ENCODE results near the gene TRIM40. TPM values are rescaled to one million over a fixed set of nuclear protein-coding genes. Genes with fewer than 3 reads are reported as not detected.

The TRIM40 gene
- total and polyA plus RNA-seq, 3 donors from 2014 or later, result 0.19 to 7.5 (median 0.79) TPM

DNA sequence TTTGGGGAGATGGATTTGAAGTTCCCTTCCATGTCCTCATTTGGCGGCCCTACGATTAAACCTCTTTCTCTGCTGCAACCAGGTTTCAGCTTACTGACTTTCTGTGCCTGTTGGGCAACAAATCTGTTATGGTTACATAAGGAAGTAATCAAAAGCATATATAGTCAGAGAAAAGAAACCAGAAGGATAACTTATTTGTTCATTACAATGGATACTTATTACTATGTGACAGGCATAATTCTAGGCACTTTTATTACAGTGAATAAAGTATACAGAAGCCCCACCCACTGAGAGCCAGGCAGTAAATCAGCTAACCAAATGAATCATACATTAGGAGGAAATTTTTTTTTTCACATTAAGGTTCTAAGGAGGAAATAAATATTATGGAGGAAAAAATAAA lies 13.4 kb upstream of the TRIM40 start:
- Histone ChIP-seq H3K4me1 (no peaks in the 10 kb centered on the region), H3K4me3 (no peak overlapping the region), H3K36me3 (ENCODE audit: low read depth, missing control alignments) (no peaks in the 10 kb centered on the region), H3K9me3 (no peaks in the 10 kb centered on the region), H3K27ac (no peak overlapping the region), H3K27me3 (no peaks in the 10 kb centered on the region)
- intact Hi-C loops (cut with DNase I; ENCODE audit: low total_unique reads), result no loop called here
- WGBS, 2 donors, result 39 to 62% methylated on average over 2 of the region's 2 CpGs
- DNase-seq, result no peak
- no peak for TF ChIP-seq POLR2A (IDR thresholded peaks at IDR 0.05)
- TF ChIP-seq, protein P1, sequence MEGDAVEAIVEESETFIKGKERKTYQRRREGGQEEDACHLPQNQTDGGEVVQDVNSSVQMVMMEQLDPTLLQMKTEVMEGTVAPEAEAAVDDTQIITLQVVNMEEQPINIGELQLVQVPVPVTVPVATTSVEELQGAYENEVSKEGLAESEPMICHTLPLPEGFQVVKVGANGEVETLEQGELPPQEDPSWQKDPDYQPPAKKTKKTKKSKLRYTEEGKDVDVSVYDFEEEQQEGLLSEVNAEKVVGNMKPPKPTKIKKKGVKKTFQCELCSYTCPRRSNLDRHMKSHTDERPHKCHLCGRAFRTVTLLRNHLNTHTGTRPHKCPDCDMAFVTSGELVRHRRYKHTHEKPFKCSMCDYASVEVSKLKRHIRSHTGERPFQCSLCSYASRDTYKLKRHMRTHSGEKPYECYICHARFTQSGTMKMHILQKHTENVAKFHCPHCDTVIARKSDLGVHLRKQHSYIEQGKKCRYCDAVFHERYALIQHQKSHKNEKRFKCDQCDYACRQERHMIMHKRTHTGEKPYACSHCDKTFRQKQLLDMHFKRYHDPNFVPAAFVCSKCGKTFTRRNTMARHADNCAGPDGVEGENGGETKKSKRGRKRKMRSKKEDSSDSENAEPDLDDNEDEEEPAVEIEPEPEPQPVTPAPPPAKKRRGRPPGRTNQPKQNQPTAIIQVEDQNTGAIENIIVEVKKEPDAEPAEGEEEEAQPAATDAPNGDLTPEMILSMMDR (IDR thresholded peaks at IDR 0.05), result no peak

DNA sequence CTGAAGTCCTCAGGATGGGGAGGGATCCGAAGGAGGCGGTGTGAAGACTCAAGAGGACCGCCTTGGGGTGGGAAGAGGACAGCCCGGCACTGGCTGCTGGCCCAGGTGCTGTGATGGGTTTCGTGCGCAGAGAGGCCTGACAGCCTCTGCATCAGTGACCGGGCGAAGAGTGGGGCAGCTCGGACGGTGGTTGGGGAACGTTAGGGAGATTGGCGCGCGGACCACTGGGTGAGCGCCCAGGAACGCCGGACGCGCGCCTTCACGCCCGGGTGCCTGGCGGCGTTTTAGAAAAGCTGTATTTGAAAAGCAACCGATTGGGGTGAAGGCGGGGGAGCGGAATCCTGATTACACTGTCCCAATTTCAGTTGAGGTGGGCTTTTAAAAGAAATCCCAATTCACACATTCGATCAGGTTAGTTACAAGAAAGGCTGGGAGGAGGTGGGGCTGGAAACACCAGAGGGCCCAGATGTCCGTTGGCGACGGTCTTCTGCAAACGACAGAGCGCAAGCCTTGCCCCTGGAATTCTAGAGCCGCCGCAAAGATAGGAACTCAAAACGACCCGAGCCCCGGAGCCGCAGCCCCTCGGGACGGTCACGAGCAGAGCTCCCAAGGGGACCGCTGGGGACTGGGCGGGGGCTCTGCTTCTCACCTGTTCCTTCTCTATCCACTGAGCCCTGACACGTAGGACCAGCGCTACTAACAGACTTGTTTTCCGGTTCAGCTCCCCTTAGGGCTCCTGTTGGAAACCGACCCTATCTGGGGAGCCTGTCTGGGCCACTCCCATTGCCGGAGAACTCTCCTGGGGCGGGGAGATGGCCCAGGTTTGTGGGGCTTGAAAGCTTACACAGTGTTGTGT lies 8.5 kb upstream of the TRIM40 start:
- TF ChIP-seq POLR2A (IDR thresholded peaks at IDR 0.05), result no peak
- TF ChIP-seq, protein P1 (IDR thresholded peaks at IDR 0.05), result no peak
- Histone ChIP-seq H3K27me3 (no peaks in the 10 kb centered on the region), H3K4me1 (peaks cover 12% of the 10 kb centered on the region), H3K36me3 (ENCODE audit: low read depth, missing control alignments) (no peaks in the 10 kb centered on the region), H3K4me3 (peak overlapping the region; percentile 23 to 51), H3K9me3 (no peaks in the 10 kb centered on the region), H3K27ac (no peak overlapping the region)
- intact Hi-C loops (cut with DNase I; ENCODE audit: low total_unique reads), result no loop called here
- peak; percentile 32 for DNase-seq
- WGBS, 2 donors, result 6 to 9% methylated on average over 50 of the region's 50 CpGs

DNA sequence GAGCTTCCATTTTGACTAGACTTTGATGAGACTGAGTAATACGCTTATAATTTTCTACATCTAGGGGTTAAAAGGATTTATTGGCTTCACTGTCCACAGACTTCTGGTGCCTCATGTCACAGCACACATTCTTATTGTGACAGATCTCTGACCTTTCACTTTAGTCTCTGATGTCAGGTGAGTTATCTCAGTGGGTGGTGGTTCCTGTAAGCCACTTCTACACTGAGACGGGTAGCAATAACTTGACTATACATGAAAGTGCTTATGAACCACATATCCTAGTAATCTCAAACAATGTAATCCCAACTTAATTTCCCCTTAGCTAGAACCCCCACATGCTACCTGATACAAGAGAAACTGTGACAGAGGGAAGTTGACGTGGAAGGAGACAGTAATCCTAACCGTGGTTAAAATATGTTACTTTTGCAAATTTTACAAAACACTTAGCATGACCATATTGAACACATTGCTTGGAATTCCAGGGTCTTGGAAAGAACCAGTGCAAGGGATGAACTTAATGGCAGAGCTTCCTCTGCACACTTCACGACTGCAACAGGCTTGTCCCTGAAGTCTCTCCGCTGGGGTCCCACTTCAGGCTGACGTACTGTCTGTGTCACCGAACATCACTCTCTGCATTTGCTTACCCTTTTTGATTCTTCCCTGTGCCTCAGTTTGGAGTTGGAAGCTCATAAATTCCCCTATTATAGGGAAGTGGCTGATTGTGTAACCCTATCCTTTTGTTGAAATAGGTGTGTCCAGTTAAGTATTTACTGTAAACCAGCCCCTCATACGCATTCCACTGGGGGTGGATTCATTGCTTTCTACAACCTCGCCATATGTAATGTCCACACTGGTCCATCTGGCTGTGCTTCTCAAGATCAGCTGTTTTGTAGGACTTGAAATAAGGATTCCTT lies 6.4 kb upstream of the TRIM40 start:
- no peak for DNase-seq
- Histone ChIP-seq H3K9me3 (no peaks in the 10 kb centered on the region), H3K4me3 (no peak overlapping the region), H3K27me3 (no peaks in the 10 kb centered on the region), H3K36me3 (ENCODE audit: low read depth, missing control alignments) (no peaks in the 10 kb centered on the region), H3K4me1 (peaks cover 15% of the 10 kb centered on the region), H3K27ac (no peak overlapping the region)
- WGBS, 2 donors, result 66 to 83% methylated on average over 10 of the region's 10 CpGs
- intact Hi-C loops (cut with DNase I; ENCODE audit: low total_unique reads), result no loop called here
- TF ChIP-seq POLR2A (IDR thresholded peaks at IDR 0.05), result no peak
- TF ChIP-seq, protein P1 (IDR thresholded peaks at IDR 0.05), result no peak

DNA sequence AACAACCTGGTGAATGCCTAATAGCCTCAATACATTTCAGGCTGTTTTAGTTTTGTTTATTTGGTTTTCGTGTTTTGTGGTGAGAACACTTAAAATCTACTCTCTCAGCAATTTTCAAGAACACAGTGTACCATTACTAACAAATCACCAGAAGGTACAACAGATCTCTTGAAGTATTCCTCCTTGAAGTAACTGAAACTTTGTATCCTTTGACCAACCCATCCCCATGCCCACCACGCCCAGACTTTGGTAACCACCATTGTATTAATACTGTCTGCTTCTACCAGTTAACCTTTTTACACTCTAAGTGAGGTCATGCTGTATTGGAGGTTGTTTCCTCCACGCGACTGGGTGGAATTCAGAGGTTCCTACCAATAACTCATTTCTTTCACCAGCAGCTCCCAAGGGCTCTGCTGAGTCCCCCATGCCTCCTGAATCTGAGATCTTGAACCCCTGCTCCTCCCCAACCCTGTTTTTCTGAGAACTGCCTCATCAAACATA lies 5.7 kb upstream of the TRIM40 start:
- Histone ChIP-seq H3K27me3 (no peaks in the 10 kb centered on the region), H3K36me3 (ENCODE audit: low read depth, missing control alignments) (no peaks in the 10 kb centered on the region), H3K4me3 (no peak overlapping the region), H3K4me1 (peaks cover 15% of the 10 kb centered on the region), H3K27ac (no peak overlapping the region), H3K9me3 (no peaks in the 10 kb centered on the region)
- DNase-seq, result no peak
- 31 to 34% methylated on average over 4 of the region's 4 CpGs for WGBS, 2 donors
- intact Hi-C loops (cut with DNase I; ENCODE audit: low total_unique reads), result no loop called here
- TF ChIP-seq, protein P1 (IDR thresholded peaks at IDR 0.05), result no peak
- TF ChIP-seq POLR2A (IDR thresholded peaks at IDR 0.05), result no peak
